Activated naive CD4-positive, alpha-beta T cell treated with anti-CD3 and anti-CD28 coated beads, Interleukin-2, amount 50 U/mL, for 72 hours (primary cell): ENCODE results near the gene HASPIN. TPM values are rescaled to one million over a fixed set of nuclear protein-coding genes. Genes with fewer than 3 reads are reported as not detected.

Experiments
- ATAC-seq, 2 donors: fragments of 150-1000 bp; cut with Tn5 transposase; 2 replicates each; pipeline ENCODE4 v1.10.0; 2021; ENCODE audit warnings: mild to moderate bottlenecking in 2 of 2, moderate library complexity in 2 of 2
- DNase-seq, 2 donors: peaks; one replicate each; pipeline ENCODE4 v3.0.0; 2021 to 2022; ENCODE audit warnings: low spot score in 2 of 2
- H3K27ac Mint-ChIP-seq, 2 donors: one replicate each; pipeline ENCODE4 v1.8.0; 2022; ENCODE audit warnings: mild to moderate bottlenecking in 2 of 2, mixed read lengths in 2 of 2
- H3K36me3 Mint-ChIP-seq, 2 donors: one replicate each; pipeline ENCODE4 v1.8.0; 2022; ENCODE audit warnings: mixed read lengths in 2 of 2
- H3K9me3 Mint-ChIP-seq, 2 donors: one replicate each; pipeline ENCODE4 v1.8.0; 2022; ENCODE audit warnings: mixed read lengths in 2 of 2
- total RNA-seq, 2 donors: library from RNA; stranded (reverse); gene quantifications; one replicate each; pipeline ENCODE4 v1.2.3, GENCODE V29; 2022

HASPIN gene
- total RNA-seq, result 10 to 100 TPM; 24.0 to 26.6 TPM

- DNase-seq, result peak; percentile 95 to 96
- H3K9me3 Mint-ChIP-seq, result no peaks in the 10 kb centered on the region
Observed at GRCh38 chr17:3723556-3724377, at the start of gene HASPIN. TSS of gene HASPIN (plus strand) at chr17:3723903. CDS start at chr17:3723936, 33 bp downstream.

DNA sequence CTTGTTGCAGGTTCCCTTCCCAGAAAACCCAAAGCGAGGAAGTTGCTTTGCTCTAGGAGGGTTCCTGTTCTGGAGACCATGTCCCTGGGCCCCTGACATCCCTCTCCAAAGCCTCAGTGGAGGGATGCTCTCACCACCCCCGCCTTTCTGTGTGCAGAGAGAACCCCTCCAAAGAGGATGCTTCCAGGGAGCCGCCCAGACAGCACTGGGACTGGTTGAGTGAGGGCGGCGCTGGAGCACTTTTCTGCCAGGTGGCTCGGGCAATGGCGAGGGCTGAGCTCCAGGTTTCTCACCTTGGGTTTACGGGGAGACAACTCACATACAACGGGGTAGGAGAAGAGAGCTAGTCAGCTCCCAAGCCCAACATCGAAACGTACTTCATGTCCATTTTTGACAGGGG lies 47.8 kb upstream of the HASPIN start:
- peak overlapping the region in 1 of 2 donors; percentile 6 for H3K27ac Mint-ChIP-seq
- no peak for ATAC-seq
- DNase-seq, result no peak
- H3K9me3 Mint-ChIP-seq, result no peaks in the 10 kb centered on the region
- H3K36me3 Mint-ChIP-seq, result no peaks in the 10 kb centered on the region

More at GRCh38 chr17:3723556-3724377, at the start of gene HASPIN:
- H3K27ac Mint-ChIP-seq, result peak within 1 kb of the TSS; percentile 91 to 97
- ATAC-seq, result peak; percentile 86 to 92
- peaks cover 52 to 80% of the 10 kb centered on the region in 2 donors for H3K36me3 Mint-ChIP-seq

DNA sequence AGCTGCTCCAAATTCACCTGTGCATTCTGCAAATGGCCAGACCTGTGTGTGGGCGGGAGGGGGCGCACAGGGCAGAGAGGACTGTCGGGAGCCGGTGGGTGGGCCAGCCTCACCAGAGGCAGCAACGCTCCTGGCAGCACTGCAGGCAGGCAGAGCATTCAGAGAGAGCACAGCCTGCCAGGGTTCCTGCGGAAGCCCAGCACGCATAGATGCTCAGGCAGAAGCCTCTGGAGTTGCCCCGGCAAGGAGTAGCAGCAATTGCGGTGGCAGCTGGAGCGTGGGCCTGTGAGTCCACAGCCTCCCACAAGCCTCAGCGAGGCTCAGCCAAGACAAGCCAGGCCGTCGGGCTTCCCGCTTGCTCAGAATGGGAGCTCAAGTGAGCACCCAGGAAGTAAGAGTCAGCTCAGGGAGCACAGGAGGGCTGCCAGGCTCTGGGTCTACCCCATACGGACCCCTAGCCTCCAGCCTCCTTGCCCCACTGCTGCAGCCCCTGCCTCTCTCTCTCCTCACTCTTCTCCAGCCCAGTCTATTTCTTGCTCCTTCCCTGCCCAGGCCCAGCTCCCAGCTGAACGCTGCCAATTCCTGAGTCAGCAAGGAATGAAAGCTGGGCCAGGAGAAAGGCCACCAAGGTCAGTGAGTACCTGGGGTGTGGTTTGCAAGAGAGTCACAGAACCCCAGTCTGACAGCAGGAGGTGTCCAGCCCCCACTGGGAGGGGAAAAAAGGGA lies 45.4 kb upstream of the HASPIN start:
- peaks cover 0 to 8% of the 10 kb centered on the region in 2 donors for H3K36me3 Mint-ChIP-seq
- no peaks in the 10 kb centered on the region for H3K9me3 Mint-ChIP-seq
- H3K27ac Mint-ChIP-seq, result peak overlapping the region in 1 of 2 donors; percentile 70
- DNase-seq, result no peak
- no peak for ATAC-seq

- peaks cover 0 to 8% of the 10 kb centered on the region in 2 donors for H3K36me3 Mint-ChIP-seq
Observed at GRCh38 chr17:3678821-3679530, 44.7 kb upstream of the HASPIN start.

DNA sequence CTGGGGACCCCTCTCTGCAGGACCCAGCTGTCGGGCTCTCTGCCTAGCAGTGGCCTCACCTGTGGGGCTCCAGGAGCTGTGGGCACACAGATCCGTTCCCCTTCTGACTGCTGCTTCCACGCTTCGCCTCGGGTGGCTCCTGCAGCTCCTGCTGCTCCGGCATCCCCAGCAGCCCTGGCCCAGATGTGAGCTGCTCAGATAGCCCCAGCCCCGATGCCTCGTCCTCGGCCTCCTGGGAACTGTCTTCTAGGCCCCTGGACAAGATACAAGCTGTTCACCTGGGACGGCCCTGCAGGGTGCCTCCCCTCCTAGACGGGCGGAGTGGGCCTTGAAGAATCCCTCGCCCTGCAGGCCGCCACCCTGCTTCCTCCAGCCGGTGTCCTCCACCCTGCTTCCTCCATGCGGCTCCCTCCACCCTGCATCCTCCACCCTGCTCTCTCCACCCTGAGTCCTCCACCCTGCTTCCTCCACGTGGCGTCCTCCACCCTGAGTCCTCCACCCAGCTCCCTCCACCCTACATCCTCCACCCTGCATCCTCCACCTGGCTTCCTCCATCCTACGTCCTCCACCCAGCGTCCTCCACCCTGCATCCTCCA lies 44.1 kb upstream of the HASPIN start:
- DNase-seq, result no peak
- ATAC-seq, result no peak
- H3K27ac Mint-ChIP-seq, result no peak overlapping the region
- H3K36me3 Mint-ChIP-seq, result peaks cover 0 to 8% of the 10 kb centered on the region in 2 donors
- no peaks in the 10 kb centered on the region for H3K9me3 Mint-ChIP-seq

More at GRCh38 chr17:3678821-3679530, 44.7 kb upstream of the HASPIN start:
- DNase-seq (no peak), ATAC-seq (no peak)
- no peak overlapping the region for H3K27ac Mint-ChIP-seq
- no peaks in the 10 kb centered on the region for H3K9me3 Mint-ChIP-seq

- H3K27ac Mint-ChIP-seq, result no peak overlapping the region
- peaks cover 0 to 8% of the 10 kb centered on the region in 2 donors for H3K36me3 Mint-ChIP-seq
- DNase-seq (no peak), ATAC-seq (no peak)
- no peaks in the 10 kb centered on the region for H3K9me3 Mint-ChIP-seq
Observed at GRCh38 chr17:3681057-3681456, 42.6 kb upstream of the HASPIN start.

GRCh38 chr17:3681565-3681964 lies 42.1 kb upstream of the HASPIN start:
- Mint-ChIP-seq H3K27ac (peak overlapping the region; percentile 53 to 72), H3K9me3 (no peaks in the 10 kb centered on the region), H3K36me3 (peaks cover 0 to 8% of the 10 kb centered on the region in 2 donors)
- ATAC-seq (no peak), DNase-seq (no peak)

DNA sequence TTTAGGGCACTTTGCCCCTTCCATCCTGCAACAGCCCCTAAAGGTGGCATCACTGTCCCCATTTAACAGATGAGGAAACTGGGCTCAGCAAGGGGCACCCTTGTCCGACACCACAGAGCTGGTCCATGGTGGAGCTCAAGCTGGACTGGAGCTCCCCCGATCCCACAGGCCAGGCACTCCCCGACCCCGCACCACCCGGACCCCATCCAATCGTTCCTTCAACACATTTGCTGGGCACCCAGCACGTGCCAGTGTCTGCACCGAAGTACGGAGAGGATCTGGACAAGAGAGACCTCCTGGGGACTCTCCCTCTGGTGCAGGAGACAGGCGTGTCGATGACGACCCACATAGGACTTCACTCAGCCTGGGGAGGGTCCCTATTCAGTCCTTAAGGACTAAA lies 41.7 kb upstream of the HASPIN start:
- Mint-ChIP-seq H3K36me3 (peaks cover 0 to 8% of the 10 kb centered on the region in 2 donors), H3K9me3 (no peaks in the 10 kb centered on the region), H3K27ac (peak overlapping the region; percentile 72 to 86)

GRCh38 chr17:3683054-3683511 lies 40.6 kb upstream of the HASPIN start:
- peak; percentile 85 to 88 for ATAC-seq
- H3K27ac Mint-ChIP-seq, result peak overlapping the region; percentile 78 to 86
- peak in 1 of 2 donors; percentile 73 for DNase-seq

More for the DNA sequence above, 41.7 kb upstream of the HASPIN start:
- DNase-seq (no peak), ATAC-seq (no peak)

DNA sequence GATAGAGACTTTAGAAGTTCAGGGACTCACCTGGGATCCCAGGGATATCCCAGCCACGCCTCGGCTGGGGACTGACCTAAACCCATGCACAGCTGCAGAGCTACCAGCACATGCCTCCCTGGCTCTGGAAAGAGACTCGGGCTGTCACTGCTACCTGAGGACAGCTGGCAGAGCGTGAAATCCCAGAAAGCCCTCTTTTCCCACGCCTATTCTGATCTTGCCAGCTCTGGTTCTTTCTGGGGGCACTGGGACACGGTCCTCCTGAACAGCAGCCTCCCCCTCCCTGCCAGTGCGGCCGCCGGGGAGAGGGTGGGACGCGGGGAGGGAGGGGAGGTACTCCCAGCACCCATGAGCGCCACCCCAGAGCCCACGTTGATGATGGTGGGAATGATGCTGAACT lies 38.5 kb upstream of the HASPIN start:
- Mint-ChIP-seq H3K9me3 (no peaks in the 10 kb centered on the region), H3K36me3 (peaks cover 0 to 8% of the 10 kb centered on the region in 2 donors), H3K27ac (peak overlapping the region in 1 of 2 donors; percentile 29)
- no peak for DNase-seq
- no peak for ATAC-seq

More at GRCh38 chr17:3683054-3683511, 40.6 kb upstream of the HASPIN start:
- peaks cover 0 to 8% of the 10 kb centered on the region in 2 donors for H3K36me3 Mint-ChIP-seq
- H3K9me3 Mint-ChIP-seq, result no peaks in the 10 kb centered on the region

- no peak overlapping the region for H3K27ac Mint-ChIP-seq
- peaks cover 6 to 7% of the 10 kb centered on the region in 2 donors for H3K36me3 Mint-ChIP-seq
- no peak for ATAC-seq
- no peak for DNase-seq
- H3K9me3 Mint-ChIP-seq, result no peaks in the 10 kb centered on the region
Observed at GRCh38 chr17:3688027-3688553, 35.6 kb upstream of the HASPIN start.

DNA sequence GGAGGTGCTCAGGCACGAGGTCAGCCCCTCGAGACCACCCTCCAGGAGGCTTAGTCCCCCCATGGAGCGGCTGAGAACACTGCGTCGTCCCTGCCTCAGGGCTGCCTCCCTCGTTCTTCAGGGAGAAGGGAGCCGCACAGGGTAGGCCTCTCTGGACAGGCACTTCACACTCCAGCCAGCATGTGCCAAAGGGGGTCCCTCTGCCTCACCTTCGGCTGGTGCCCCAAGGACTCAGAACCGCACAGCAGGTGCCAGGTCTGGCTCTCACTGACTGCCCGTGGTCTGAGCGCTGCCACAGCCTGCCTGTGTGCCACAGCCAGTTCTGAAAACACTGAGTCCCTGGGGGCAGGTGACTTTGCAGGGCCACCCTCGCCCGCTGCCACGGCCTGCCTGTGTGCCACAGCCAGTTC lies 34.8 kb upstream of the HASPIN start:
- ATAC-seq, result no peak
- DNase-seq, result no peak
- Mint-ChIP-seq H3K27ac (no peak overlapping the region), H3K9me3 (no peaks in the 10 kb centered on the region), H3K36me3 (peaks cover 6 to 7% of the 10 kb centered on the region in 2 donors)

GRCh38 chr17:3689262-3690093 lies 34.2 kb upstream of the HASPIN start:
- H3K9me3 Mint-ChIP-seq, result no peaks in the 10 kb centered on the region
- ATAC-seq, result no peak
- no peak for DNase-seq
- H3K36me3 Mint-ChIP-seq, result peaks cover 6 to 9% of the 10 kb centered on the region in 2 donors
- peak overlapping the region in 1 of 2 donors; percentile 36 for H3K27ac Mint-ChIP-seq

- no peak for ATAC-seq
- Mint-ChIP-seq H3K36me3 (peaks cover 6 to 13% of the 10 kb centered on the region in 2 donors), H3K9me3 (no peaks in the 10 kb centered on the region)
Observed at GRCh38 chr17:3690094-3690715, 33.5 kb upstream of the HASPIN start.

DNA sequence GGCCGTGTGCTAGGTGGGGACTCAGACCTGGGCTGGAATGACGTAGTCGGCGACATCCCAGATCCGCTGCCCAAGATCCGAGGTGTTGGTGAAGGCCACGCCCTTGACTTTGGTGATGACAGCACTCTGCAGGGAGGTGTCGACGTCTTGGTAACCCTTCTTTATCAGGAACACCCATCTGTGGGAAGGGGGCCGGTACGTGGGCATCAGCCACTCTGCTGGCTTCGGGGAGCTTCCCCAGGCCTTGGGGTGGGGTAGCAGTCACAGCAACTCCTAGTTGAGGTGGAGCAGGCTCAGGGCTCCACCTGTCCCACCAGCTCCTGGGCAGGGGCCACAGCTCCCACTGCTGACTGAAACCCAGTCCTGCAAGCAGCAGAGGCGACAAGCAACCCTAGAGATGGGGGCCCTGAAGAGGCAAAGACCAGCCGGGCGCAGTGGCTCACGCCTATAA lies 32.1 kb upstream of the HASPIN start:
- no peak for ATAC-seq
- no peak for DNase-seq
- Mint-ChIP-seq H3K36me3 (peaks cover 6 to 13% of the 10 kb centered on the region in 2 donors), H3K9me3 (no peaks in the 10 kb centered on the region), H3K27ac (no peak overlapping the region)

More at GRCh38 chr17:3690094-3690715, 33.5 kb upstream of the HASPIN start:
- no peak for DNase-seq
- no peak overlapping the region for H3K27ac Mint-ChIP-seq
